GM21529 (cell line): ENCODE results near the gene BTBD16.

ENCODE experiments used
- ATAC-seq: cut with Tn5 transposase; IDR thresholded peaks from one replicate; pipeline ENCODE4 v1.9.1; 2021; ENCODE audit not compliant: unreplicated experiment

BTBD16 gene

GRCh38 chr10:122293156-122293960, 22.3 kb downstream of the BTBD16 start:
- ATAC-seq, result peak; percentile 47

GRCh38 chr10:122293961-122294380, 22.9 kb downstream of the BTBD16 start:
- ATAC-seq, result no peak

GRCh38 chr10:122294511-122295450, 23.7 kb downstream of the BTBD16 start:
- ATAC-seq, result no peak

- no peak for ATAC-seq
Observed at GRCh38 chr10:122295451-122295809, 24.3 kb downstream of the BTBD16 start.

GRCh38 chr10:122296363-122297120, 25.4 kb downstream of the BTBD16 start:
- ATAC-seq, result peak; percentile 70

- no peak for ATAC-seq
Observed at GRCh38 chr10:122297583-122297982, 26.5 kb downstream of the BTBD16 start.

- no peak for ATAC-seq
Observed at GRCh38 chr10:122298206-122298597, 27.1 kb downstream of the BTBD16 start.

GRCh38 chr10:122298598-122299301, 27.7 kb downstream of the BTBD16 start:
- ATAC-seq, result peak; percentile 61

- no peak for ATAC-seq
Observed at GRCh38 chr10:122299423-122300075, 28.5 kb downstream of the BTBD16 start.

GRCh38 chr10:122301055-122301810, 30.1 kb downstream of the BTBD16 start:
- no peak for ATAC-seq

- no peak for ATAC-seq
Observed at GRCh38 chr10:122301811-122302115, 30.7 kb downstream of the BTBD16 start.

GRCh38 chr10:122302315-122302714, 31.2 kb downstream of the BTBD16 start:
- no peak for ATAC-seq

- no peak for ATAC-seq
Observed at GRCh38 chr10:122303271-122304053, 32.4 kb downstream of the BTBD16 start.

GRCh38 chr10:122304054-122304579, 33.0 kb downstream of the BTBD16 start:
- ATAC-seq, result no peak

- ATAC-seq, result no peak
Observed at GRCh38 chr10:122306282-122306681, 35.2 kb downstream of the BTBD16 start.

- no peak for ATAC-seq
Observed at GRCh38 chr10:122306744-122307143, 35.6 kb downstream of the BTBD16 start.

- peak; percentile 91 for ATAC-seq
Observed at GRCh38 chr10:122307669-122308416, 36.7 kb downstream of the BTBD16 start.
